ENCODE results near the gene ARHGDIB. TPM values are rescaled to one million over a fixed set of nuclear protein-coding genes. Genes with fewer than 3 reads are reported as not detected.

Gene ARHGDIB
- total and polyA plus RNA-seq, 2 experiments from 2014 or later: 0.89 TPM; not detected in 1

DNA sequence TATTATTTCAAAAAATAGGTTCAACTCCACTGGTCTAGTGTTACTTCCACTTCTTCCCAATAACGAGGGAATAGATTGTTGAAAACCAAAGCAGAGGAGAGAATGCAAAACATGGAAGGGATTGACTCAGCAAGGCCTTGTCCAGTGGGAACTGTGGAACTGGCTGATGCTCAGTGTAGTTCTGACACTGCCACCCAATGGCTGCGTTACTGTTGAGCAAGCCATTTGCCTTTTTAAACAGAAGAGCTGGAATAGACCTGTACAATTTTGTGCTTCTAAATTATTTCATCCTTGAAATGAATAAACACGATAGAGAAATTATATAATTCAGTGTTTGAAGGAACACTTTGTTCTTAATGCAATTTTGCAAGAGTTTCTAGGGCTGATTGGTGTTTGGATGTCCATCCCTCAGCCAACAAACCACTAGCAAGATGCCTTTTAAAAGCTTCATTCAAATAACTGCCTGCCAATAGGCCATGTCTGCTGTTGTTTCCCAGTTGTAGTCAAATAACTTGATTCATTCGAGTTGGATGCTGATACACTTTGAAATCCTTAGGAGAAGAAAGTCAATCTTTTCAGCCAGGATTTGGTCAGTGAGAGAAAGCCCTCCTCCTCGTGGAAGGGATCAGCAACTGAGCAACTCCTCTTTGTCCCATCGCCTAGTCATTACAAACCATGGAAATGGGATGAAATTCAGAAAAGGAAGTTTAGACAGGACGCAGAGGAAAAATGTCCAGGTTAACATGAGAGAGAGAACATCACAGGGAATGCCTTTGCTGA lies 68.5 kb downstream of the ARHGDIB start (continued):
- TF ChIP-seq, protein P1, sequence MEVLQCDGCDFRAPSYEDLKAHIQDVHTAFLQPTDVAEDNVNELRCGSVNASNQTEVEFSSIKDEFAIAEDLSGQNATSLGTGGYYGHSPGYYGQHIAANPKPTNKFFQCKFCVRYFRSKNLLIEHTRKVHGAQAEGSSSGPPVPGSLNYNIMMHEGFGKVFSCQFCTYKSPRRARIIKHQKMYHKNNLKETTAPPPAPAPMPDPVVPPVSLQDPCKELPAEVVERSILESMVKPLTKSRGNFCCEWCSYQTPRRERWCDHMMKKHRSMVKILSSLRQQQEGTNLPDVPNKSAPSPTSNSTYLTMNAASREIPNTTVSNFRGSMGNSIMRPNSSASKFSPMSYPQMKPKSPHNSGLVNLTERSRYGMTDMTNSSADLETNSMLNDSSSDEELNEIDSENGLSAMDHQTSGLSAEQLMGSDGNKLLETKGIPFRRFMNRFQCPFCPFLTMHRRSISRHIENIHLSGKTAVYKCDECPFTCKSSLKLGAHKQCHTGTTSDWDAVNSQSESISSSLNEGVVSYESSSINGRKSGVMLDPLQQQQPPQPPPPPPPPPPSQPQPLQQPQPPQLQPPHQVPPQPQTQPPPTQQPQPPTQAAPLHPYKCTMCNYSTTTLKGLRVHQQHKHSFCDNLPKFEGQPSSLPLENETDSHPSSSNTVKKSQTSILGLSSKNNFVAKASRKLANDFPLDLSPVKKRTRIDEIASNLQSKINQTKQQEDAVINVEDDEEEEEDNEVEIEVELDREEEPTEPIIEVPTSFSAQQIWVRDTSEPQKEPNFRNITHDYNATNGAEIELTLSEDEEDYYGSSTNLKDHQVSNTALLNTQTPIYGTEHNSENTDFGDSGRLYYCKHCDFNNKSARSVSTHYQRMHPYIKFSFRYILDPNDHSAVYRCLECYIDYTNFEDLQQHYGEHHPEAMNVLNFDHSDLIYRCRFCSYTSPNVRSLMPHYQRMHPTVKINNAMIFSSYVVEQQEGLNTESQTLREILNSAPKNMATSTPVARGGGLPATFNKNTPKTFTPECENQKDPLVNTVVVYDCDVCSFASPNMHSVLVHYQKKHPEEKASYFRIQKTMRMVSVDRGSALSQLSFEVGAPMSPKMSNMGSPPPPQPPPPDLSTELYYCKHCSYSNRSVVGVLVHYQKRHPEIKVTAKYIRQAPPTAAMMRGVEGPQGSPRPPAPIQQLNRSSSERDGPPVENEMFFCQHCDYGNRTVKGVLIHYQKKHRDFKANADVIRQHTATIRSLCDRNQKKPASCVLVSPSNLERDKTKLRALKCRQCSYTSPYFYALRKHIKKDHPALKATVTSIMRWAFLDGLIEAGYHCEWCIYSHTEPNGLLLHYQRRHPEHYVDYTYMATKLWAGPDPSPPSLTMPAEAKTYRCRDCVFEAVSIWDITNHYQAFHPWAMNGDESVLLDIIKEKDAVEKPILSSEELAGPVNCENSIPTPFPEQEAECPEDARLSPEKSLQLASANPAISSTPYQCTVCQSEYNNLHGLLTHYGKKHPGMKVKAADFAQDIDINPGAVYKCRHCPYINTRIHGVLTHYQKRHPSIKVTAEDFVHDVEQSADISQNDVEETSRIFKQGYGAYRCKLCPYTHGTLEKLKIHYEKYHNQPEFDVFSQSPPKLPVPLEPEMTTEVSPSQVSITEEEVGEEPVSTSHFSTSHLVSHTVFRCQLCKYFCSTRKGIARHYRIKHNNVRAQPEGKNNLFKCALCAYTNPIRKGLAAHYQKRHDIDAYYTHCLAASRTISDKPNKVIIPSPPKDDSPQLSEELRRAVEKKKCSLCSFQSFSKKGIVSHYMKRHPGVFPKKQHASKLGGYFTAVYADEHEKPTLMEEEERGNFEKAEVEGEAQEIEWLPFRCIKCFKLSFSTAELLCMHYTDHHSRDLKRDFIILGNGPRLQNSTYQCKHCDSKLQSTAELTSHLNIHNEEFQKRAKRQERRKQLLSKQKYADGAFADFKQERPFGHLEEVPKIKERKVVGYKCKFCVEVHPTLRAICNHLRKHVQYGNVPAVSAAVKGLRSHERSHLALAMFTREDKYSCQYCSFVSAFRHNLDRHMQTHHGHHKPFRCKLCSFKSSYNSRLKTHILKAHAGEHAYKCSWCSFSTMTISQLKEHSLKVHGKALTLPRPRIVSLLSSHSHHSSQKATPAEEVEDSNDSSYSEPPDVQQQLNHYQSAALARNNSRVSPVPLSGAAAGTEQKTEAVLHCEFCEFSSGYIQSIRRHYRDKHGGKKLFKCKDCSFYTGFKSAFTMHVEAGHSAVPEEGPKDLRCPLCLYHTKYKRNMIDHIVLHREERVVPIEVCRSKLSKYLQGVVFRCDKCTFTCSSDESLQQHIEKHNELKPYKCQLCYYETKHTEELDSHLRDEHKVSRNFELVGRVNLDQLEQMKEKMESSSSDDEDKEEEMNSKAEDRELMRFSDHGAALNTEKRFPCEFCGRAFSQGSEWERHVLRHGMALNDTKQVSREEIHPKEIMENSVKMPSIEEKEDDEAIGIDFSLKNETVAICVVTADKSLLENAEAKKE (CRISPR knock-in tag; IDR thresholded peaks at IDR 0.05): no peak
- TF ChIP-seq JUNB (IDR thresholded peaks at IDR 0.05; ENCODE audit: unreplicated experiment): no peak
- TF ChIP-seq CREB1 (CRISPR knock-in tag; IDR thresholded peaks at IDR 0.05; ENCODE audit: low read depth): no peak
- no peak for TF ChIP-seq ZNF331 (CRISPR knock-in tag; IDR thresholded peaks at IDR 0.05; ENCODE audit: low read depth)
- TF ChIP-seq, protein P2, sequence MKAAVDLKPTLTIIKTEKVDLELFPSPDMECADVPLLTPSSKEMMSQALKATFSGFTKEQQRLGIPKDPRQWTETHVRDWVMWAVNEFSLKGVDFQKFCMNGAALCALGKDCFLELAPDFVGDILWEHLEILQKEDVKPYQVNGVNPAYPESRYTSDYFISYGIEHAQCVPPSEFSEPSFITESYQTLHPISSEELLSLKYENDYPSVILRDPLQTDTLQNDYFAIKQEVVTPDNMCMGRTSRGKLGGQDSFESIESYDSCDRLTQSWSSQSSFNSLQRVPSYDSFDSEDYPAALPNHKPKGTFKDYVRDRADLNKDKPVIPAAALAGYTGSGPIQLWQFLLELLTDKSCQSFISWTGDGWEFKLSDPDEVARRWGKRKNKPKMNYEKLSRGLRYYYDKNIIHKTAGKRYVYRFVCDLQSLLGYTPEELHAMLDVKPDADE (IDR thresholded peaks at IDR 0.05): no peak

Other genes starting within 250 kb of the ARHGDIB start
- gene WBP11, start 158.1 kb downstream of the ARHGDIB start, total RNA-seq (2014; rRNA removed; shearing (Covaris generic)): 33.8 and 57.1 TPM in 2 replicates
- 138 and 148 TPM in 2 replicates for gene WBP11, start 158.1 kb downstream of the ARHGDIB start, polyA plus RNA-seq (2016; fragmentation: Nextera tagmentation; extraction: Ambion mirVana)
- 1.7 and 1.9 TPM in 2 replicates for gene C12orf60, start 157.9 kb downstream of the ARHGDIB start, total RNA-seq (2014; rRNA removed; shearing (Covaris generic))
- 1.3 and 2.3 TPM in 2 replicates for gene C12orf60, start 157.9 kb downstream of the ARHGDIB start, polyA plus RNA-seq (2016; fragmentation: Nextera tagmentation; extraction: Ambion mirVana)
- gene SMCO3, start 147.4 kb downstream of the ARHGDIB start, total RNA-seq (2014; rRNA removed; shearing (Covaris generic)): not detected in 2 replicates
- gene SMCO3, start 147.4 kb downstream of the ARHGDIB start, polyA plus RNA-seq (2016; fragmentation: Nextera tagmentation; extraction: Ambion mirVana): 0.13 TPM in 1 of 2 replicates, not detected in the other
- gene ART4, start 118.1 kb downstream of the ARHGDIB start, total RNA-seq (2014; rRNA removed; shearing (Covaris generic)): not detected in 2 replicates
- 0.07 and 0.08 TPM in 2 replicates for gene ART4, start 118.1 kb downstream of the ARHGDIB start, polyA plus RNA-seq (2016; fragmentation: Nextera tagmentation; extraction: Ambion mirVana)
- not detected in 2 replicates for gene MGP, start 75.7 kb downstream of the ARHGDIB start, total RNA-seq (2014; rRNA removed; shearing (Covaris generic))
- 0.60 TPM in 1 of 2 replicates, not detected in the other for gene MGP, start 75.7 kb downstream of the ARHGDIB start, polyA plus RNA-seq (2016; fragmentation: Nextera tagmentation; extraction: Ambion mirVana)
- not detected in 2 replicates for gene ERP27, start 23.1 kb downstream of the ARHGDIB start, total RNA-seq (2014; rRNA removed; shearing (Covaris generic))
- not detected in 2 replicates for gene ERP27, start 23.1 kb downstream of the ARHGDIB start, polyA plus RNA-seq (2016; fragmentation: Nextera tagmentation; extraction: Ambion mirVana)
- not detected in 2 replicates for gene PDE6H, start 11.4 kb upstream of the ARHGDIB start, total RNA-seq (2014; rRNA removed; shearing (Covaris generic))
- gene PDE6H, start 11.4 kb upstream of the ARHGDIB start, polyA plus RNA-seq (2016; fragmentation: Nextera tagmentation; extraction: Ambion mirVana): not detected in 2 replicates